H9 (cell line): ENCODE results near the gene THSD7B. TPM values are rescaled to one million over a fixed set of nuclear protein-coding genes. Genes with fewer than 3 reads are reported as not detected.

Experiments used
- DNase-seq: peaks from one replicate; pipeline ENCODE4 v3.0.0-alpha.2; 2017
- H2AFZ ChIP-seq: one replicate; pipeline ENCODE4 v1.6.1; 2013; ENCODE audit warnings: mild to moderate bottlenecking, low read length, control low read depth, moderate library complexity
- H2AK5ac ChIP-seq: 2 replicates; pipeline ENCODE4 v1.6.1; 2013; ENCODE audit warnings: low read length, control low read depth, mixed read lengths; ENCODE audit not compliant: insufficient read length
- H2BK120ac ChIP-seq: one replicate; pipeline ENCODE4 v1.6.1; 2013; ENCODE audit warnings: low read depth, mild to moderate bottlenecking, low read length, control low read depth, inconsistent platforms; ENCODE audit not compliant: poor library complexity, severe bottlenecking
- H2BK12ac ChIP-seq: 2 replicates; pipeline ENCODE4 v1.6.1; 2013; ENCODE audit warnings: low read length, control low read depth, mixed read lengths, low read depth; ENCODE audit not compliant: insufficient read length
- H2BK15ac ChIP-seq: 2 replicates; pipeline ENCODE4 v1.6.1; 2013; ENCODE audit warnings: low read depth, low read length, control low read depth
- H2BK20ac ChIP-seq: one replicate; pipeline ENCODE4 v1.6.1; 2013; ENCODE audit warnings: low read depth, mild to moderate bottlenecking, low read length, control low read depth, inconsistent platforms; ENCODE audit not compliant: poor library complexity, severe bottlenecking
- H2BK5ac ChIP-seq: 2 replicates; pipeline ENCODE4 v1.6.1; 2013; ENCODE audit warnings: low read length, control low read depth, mixed read lengths; ENCODE audit not compliant: insufficient read length
- H3K14ac ChIP-seq: 2 replicates; pipeline ENCODE4 v1.6.1; 2013; ENCODE audit warnings: low read length, control low read depth; ENCODE audit not compliant: insufficient read depth
- H3K18ac ChIP-seq: 2 replicates; pipeline ENCODE4 v1.6.1; 2013; ENCODE audit warnings: low read depth, mild to moderate bottlenecking, mixed read lengths, low read length, control low read depth; ENCODE audit not compliant: insufficient read length
- H3K23ac ChIP-seq: 2 replicates; pipeline ENCODE4 v1.6.1; 2013; ENCODE audit warnings: low read length, control low read depth, mixed read lengths, low read depth; ENCODE audit not compliant: insufficient read length
- H3K23me2 ChIP-seq: 2 replicates; pipeline ENCODE4 v1.6.1; 2013; ENCODE audit warnings: low read depth, mild to moderate bottlenecking, mixed read lengths, low read length, control low read depth; ENCODE audit not compliant: insufficient read length, poor library complexity, severe bottlenecking
- H3K27ac ChIP-seq: 2 replicates; pipeline ENCODE4 v1.5.1; 2013; ENCODE audit warnings: low read length, control low read depth, mixed read lengths, low read depth; ENCODE audit not compliant: insufficient read length
- H3K27me3 ChIP-seq: 2 replicates; pipeline ENCODE4 v1.6.1; 2013; ENCODE audit warnings: low read length, control low read depth, inconsistent platforms; ENCODE audit not compliant: insufficient read depth
- H3K4ac ChIP-seq: 2 replicates; pipeline ENCODE4 v1.6.1; 2013; ENCODE audit warnings: low read depth, mild to moderate bottlenecking, control low read depth, inconsistent platforms, low read length, moderate library complexity
- H3K4me1 ChIP-seq: 2 replicates; pipeline ENCODE4 v1.6.1; 2013; ENCODE audit warnings: low read length, control low read depth, inconsistent platforms; ENCODE audit not compliant: insufficient read depth
- H3K4me2 ChIP-seq: 2 replicates; pipeline ENCODE4 v1.6.1; 2013; ENCODE audit warnings: low read length, control low read depth, mixed read lengths; ENCODE audit not compliant: insufficient read length, insufficient read depth
- H3K56ac ChIP-seq: 2 replicates; pipeline ENCODE4 v1.6.1; 2013; ENCODE audit warnings: low read depth, mild to moderate bottlenecking, mixed read lengths, low read length, control low read depth; ENCODE audit not compliant: insufficient read length
- H3K79me1 ChIP-seq: 2 replicates; pipeline ENCODE4 v1.6.1; 2013; ENCODE audit warnings: low read depth, mild to moderate bottlenecking, moderate library complexity, low read length, control low read depth, inconsistent platforms; ENCODE audit not compliant: insufficient read depth, poor library complexity, severe bottlenecking
- H3K79me2 ChIP-seq: 2 replicates; pipeline ENCODE4 v1.6.1; 2013; ENCODE audit warnings: low read length, control low read depth, inconsistent platforms; ENCODE audit not compliant: insufficient read depth
- H3K9ac ChIP-seq: 2 replicates; pipeline ENCODE4 v1.6.1; 2013; ENCODE audit warnings: low read length, control low read depth, mixed read lengths; ENCODE audit not compliant: insufficient read length; ENCODE audit errors: extremely low read depth
- H3K9me3 ChIP-seq: one replicate; pipeline ENCODE4 v1.6.1; 2013; ENCODE audit warnings: low read depth, low read length, inconsistent platforms; ENCODE audit not compliant: control insufficient read depth
- H3T11ph ChIP-seq: one replicate; pipeline ENCODE4 v1.6.1; 2013; ENCODE audit warnings: mild to moderate bottlenecking, low read length, control low read depth, inconsistent platforms
- H4K20me1 ChIP-seq: one replicate; pipeline ENCODE4 v1.6.1; 2013; ENCODE audit not compliant: control insufficient read depth, insufficient read length, insufficient read depth
- H4K5ac ChIP-seq: 2 replicates; pipeline ENCODE4 v1.6.1; 2013; ENCODE audit warnings: low read depth, mild to moderate bottlenecking, mixed read lengths, low read length, control low read depth; ENCODE audit not compliant: insufficient read length
- H4K8ac ChIP-seq: replicated peaks from 2 replicates; pipeline ENCODE4 v1.6.1; 2013; ENCODE audit warnings: low read length, control low read depth, mixed read lengths, low read depth; ENCODE audit not compliant: insufficient read length
- H4K91ac ChIP-seq: 2 replicates; pipeline ENCODE4 v1.6.1; 2013; ENCODE audit warnings: low read depth, mild to moderate bottlenecking, moderate library complexity, mixed read lengths, low read length, control low read depth; ENCODE audit not compliant: insufficient read length
- H3K27ac Mint-ChIP-seq, 3 experiments: 2 replicates in 2 of 3; 3 replicates in 1 of 3; pipeline ENCODE4 v1.8.0; 2020 to 2021; ENCODE audit warnings: mixed read lengths in 3 of 3, mild to moderate bottlenecking in 1 of 3, moderate library complexity in 1 of 3
- H3K27me3 Mint-ChIP-seq: 2 replicates; pipeline ENCODE4 v1.8.0; 2021; ENCODE audit warnings: low read depth, mild to moderate bottlenecking, moderate library complexity, mixed read lengths
- H3K36me3 Mint-ChIP-seq, 3 experiments: 2 replicates in 2 of 3; 3 replicates in 1 of 3; pipeline ENCODE4 v1.8.0; 2020 to 2021; ENCODE audit warnings: low read depth in 3 of 3, mixed read lengths in 3 of 3; ENCODE audit not compliant: insufficient read depth in 1 of 3
- H3K4me1 Mint-ChIP-seq, 2 experiments: 2 replicates each; pipeline ENCODE4 v1.8.0; 2020; ENCODE audit warnings: mixed read lengths in 2 of 2
- H3K4me3 Mint-ChIP-seq, 2 experiments: 2 replicates in 1 of 2; 3 replicates in 1 of 2; pipeline ENCODE4 v1.8.0; 2020 to 2021; ENCODE audit warnings: mild to moderate bottlenecking in 2 of 2, mixed read lengths in 2 of 2, moderate library complexity in 1 of 2
- H3K9me3 Mint-ChIP-seq, 2 experiments: 2 replicates in 1 of 2; 3 replicates in 1 of 2; pipeline ENCODE4 v1.8.0; 2020; ENCODE audit warnings: mild to moderate bottlenecking in 2 of 2, mixed read lengths in 2 of 2, moderate library complexity in 1 of 2
- WGBS: extraction: QIAGEN DNeasy Blood & Tissue Kit; methylation state at CpG from one replicate; pipeline ENCODE4 v1.1.7; 2013; ENCODE audit warnings: missing lambda C conversion rate, low lambda C conversion rate, mixed read lengths; ENCODE audit not compliant: insufficient read length; ENCODE audit errors: extremely low coverage; 5-methylcytosine and 5-hydroxymethylcytosine counted together
- total RNA-seq: library from RNA; stranded (reverse); gene quantifications from 2 replicates; pipeline ENCODE4 v1.2.1, GENCODE V29; 2021
- TF ChIP-seq, protein P1 (sequence below): fragments of 200-600 bp; sonication (generic); conservative IDR thresholded peaks from 3 replicates; pipeline ENCODE4 v1.8.0; 2021; ENCODE audit warnings: antibody characterized with exemption, mild to moderate bottlenecking

Gene THSD7B
- total RNA-seq, 1 experiment from 2014 or later = 0.85 TPM

- TF ChIP-seq, protein P1, sequence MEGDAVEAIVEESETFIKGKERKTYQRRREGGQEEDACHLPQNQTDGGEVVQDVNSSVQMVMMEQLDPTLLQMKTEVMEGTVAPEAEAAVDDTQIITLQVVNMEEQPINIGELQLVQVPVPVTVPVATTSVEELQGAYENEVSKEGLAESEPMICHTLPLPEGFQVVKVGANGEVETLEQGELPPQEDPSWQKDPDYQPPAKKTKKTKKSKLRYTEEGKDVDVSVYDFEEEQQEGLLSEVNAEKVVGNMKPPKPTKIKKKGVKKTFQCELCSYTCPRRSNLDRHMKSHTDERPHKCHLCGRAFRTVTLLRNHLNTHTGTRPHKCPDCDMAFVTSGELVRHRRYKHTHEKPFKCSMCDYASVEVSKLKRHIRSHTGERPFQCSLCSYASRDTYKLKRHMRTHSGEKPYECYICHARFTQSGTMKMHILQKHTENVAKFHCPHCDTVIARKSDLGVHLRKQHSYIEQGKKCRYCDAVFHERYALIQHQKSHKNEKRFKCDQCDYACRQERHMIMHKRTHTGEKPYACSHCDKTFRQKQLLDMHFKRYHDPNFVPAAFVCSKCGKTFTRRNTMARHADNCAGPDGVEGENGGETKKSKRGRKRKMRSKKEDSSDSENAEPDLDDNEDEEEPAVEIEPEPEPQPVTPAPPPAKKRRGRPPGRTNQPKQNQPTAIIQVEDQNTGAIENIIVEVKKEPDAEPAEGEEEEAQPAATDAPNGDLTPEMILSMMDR = no peak
- no peak overlapping the region for H3K4me3 Mint-ChIP-seq
- H3K79me2 ChIP-seq = no peaks in the 10 kb centered on the region
- H4K5ac ChIP-seq = no peak overlapping the region
- no peak overlapping the region for H2AK5ac ChIP-seq
- no peaks in the 10 kb centered on the region; a peak in 2 of 5 replicates for H3K9me3 Mint-ChIP-seq
- H2BK12ac ChIP-seq = no peak overlapping the region
- no peaks in the 10 kb centered on the region for H3K27me3 ChIP-seq
- no peaks in the 10 kb centered on the region for H3K79me1 ChIP-seq
- H3K4me1 Mint-ChIP-seq = peaks cover 0 to 9% of the 10 kb centered on the region in 2 experiments; a peak in 3 of 4 replicates
- H2BK15ac ChIP-seq = no peak overlapping the region
- no peak overlapping the region for H3K14ac ChIP-seq
- H3K23ac ChIP-seq = no peak overlapping the region
- no peak overlapping the region for H3K4me2 ChIP-seq
- no peak overlapping the region for H3K4ac ChIP-seq
- no peaks in the 10 kb centered on the region for H3K9me3 ChIP-seq
- no peak overlapping the region for H4K91ac ChIP-seq
- no peak overlapping the region for H2BK5ac ChIP-seq
- H3T11ph ChIP-seq = no peak overlapping the region
- DNase-seq = no peak
- WGBS = no CpG with 5 or more reads among the region's 1 CpG
- no peak overlapping the region for H4K8ac ChIP-seq
- H3K18ac ChIP-seq = no peak overlapping the region
- H3K36me3 Mint-ChIP-seq = no peaks in the 10 kb centered on the region; a peak in 1 of 7 replicates
- H3K56ac ChIP-seq = no peak overlapping the region
- no peaks in the 10 kb centered on the region; the same call in 1 of the 2 replicates for H3K4me1 ChIP-seq
- no peak overlapping the region for H2AFZ ChIP-seq
- H3K9ac ChIP-seq = no peak overlapping the region
- no peaks in the 10 kb centered on the region for H3K23me2 ChIP-seq
- H2BK120ac ChIP-seq = no peak overlapping the region
- H2BK20ac ChIP-seq = no peak overlapping the region
- H3K27ac Mint-ChIP-seq = no peak overlapping the region
- H3K27ac ChIP-seq = no peak overlapping the region
- H4K20me1 ChIP-seq = no peaks in the 10 kb centered on the region
- no peaks in the 10 kb centered on the region for H3K27me3 Mint-ChIP-seq
Measured at GRCh38 chr2:137254052-137254451, 488.7 kb downstream of the THSD7B start.
